DMS 273 (cell line): ENCODE measurements around the gene ZFC3H1.

Source experiments
- DNase-seq: peaks from one replicate; lab custom pipeline; 2025; ENCODE audit not compliant: unreplicated experiment; lab: John Stamatoyannopoulos, UW

Gene ZFC3H1

GRCh38 chr12:71684081-71684480, 20.4 kb upstream of the ZFC3H1 start:
- no peak for DNase-seq

- DNase-seq: no peak
Measured at GRCh38 chr12:71683633-71684032, 20.0 kb upstream of the ZFC3H1 start.

GRCh38 chr12:71682466-71682865, 18.8 kb upstream of the ZFC3H1 start:
- DNase-seq: no peak

GRCh38 chr12:71671816-71672215, 8.2 kb upstream of the ZFC3H1 start:
- DNase-seq: peak; percentile 81

GRCh38 chr12:71671311-71671710, 7.7 kb upstream of the ZFC3H1 start:
- DNase-seq: peak; percentile 37

GRCh38 chr12:71666259-71666658, 2.6 kb upstream of the ZFC3H1 start:
- no peak for DNase-seq

- DNase-seq: peak; percentile 21
Measured at GRCh38 chr12:71665090-71665463, 1.4 kb upstream of the ZFC3H1 start.

- peak; percentile 43 for DNase-seq
Measured at GRCh38 chr12:71664411-71665089, 902 bp upstream of the ZFC3H1 start.

GRCh38 chr12:71662849-71663560, 643 bp downstream of the ZFC3H1 start:
- peak; percentile 74 for DNase-seq

- no peak for DNase-seq
Measured at GRCh38 chr12:71661977-71662530, 1.6 kb downstream of the ZFC3H1 start.

- DNase-seq: no peak
Measured at GRCh38 chr12:71656740-71657139, 6.9 kb downstream of the ZFC3H1 start.

GRCh38 chr12:71655907-71656306, 7.7 kb downstream of the ZFC3H1 start:
- no peak for DNase-seq

GRCh38 chr12:71655495-71655894, 8.2 kb downstream of the ZFC3H1 start:
- no peak for DNase-seq

- DNase-seq: no peak
Measured at GRCh38 chr12:71654200-71654599, 9.4 kb downstream of the ZFC3H1 start.

- DNase-seq: no peak
Measured at GRCh38 chr12:71653137-71653536, 10.5 kb downstream of the ZFC3H1 start.

- peak; percentile 27 for DNase-seq
Measured at GRCh38 chr12:71652656-71653055, 11.0 kb downstream of the ZFC3H1 start.

GRCh38 chr12:71649401-71649800, 14.2 kb downstream of the ZFC3H1 start:
- DNase-seq: no peak

- DNase-seq: no peak
Measured at GRCh38 chr12:71648537-71648936, 15.1 kb downstream of the ZFC3H1 start.

GRCh38 chr12:71646512-71646911, 17.1 kb downstream of the ZFC3H1 start:
- DNase-seq: no peak

- no peak for DNase-seq
Measured at GRCh38 chr12:71645268-71645667, 18.4 kb downstream of the ZFC3H1 start.

GRCh38 chr12:71642264-71642663, 21.4 kb downstream of the ZFC3H1 start:
- no peak for DNase-seq

GRCh38 chr12:71641390-71641789, 22.3 kb downstream of the ZFC3H1 start:
- no peak for DNase-seq
